ENCODE data around the gene DCTN3.

DNA sequence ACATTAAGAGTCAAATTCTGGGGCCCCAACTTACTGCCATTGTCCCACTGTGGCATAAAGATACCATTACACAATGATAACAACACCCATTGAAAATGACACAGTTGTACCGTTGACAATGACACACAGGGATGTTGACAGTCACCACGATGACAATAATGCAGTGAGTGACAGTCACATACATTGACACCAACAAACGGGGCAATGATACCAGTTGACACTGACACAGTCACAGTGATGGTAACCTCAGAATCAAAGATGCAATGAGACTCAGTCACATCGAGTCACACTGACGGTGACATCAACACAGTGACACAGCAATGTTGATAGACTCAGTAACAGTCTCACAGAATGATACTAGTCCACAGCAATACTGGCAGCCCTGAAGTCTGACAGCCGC is 47.7 kb downstream of the DCTN3 start:
- TF ChIP-seq POLR2A (IDR thresholded peaks at IDR 0.05), result no peak
- TF ChIP-seq, protein P1, sequence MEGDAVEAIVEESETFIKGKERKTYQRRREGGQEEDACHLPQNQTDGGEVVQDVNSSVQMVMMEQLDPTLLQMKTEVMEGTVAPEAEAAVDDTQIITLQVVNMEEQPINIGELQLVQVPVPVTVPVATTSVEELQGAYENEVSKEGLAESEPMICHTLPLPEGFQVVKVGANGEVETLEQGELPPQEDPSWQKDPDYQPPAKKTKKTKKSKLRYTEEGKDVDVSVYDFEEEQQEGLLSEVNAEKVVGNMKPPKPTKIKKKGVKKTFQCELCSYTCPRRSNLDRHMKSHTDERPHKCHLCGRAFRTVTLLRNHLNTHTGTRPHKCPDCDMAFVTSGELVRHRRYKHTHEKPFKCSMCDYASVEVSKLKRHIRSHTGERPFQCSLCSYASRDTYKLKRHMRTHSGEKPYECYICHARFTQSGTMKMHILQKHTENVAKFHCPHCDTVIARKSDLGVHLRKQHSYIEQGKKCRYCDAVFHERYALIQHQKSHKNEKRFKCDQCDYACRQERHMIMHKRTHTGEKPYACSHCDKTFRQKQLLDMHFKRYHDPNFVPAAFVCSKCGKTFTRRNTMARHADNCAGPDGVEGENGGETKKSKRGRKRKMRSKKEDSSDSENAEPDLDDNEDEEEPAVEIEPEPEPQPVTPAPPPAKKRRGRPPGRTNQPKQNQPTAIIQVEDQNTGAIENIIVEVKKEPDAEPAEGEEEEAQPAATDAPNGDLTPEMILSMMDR (IDR thresholded peaks at IDR 0.05), result no peak
